HG02973 (cell line): ENCODE results near the gene OR4F15.

Experiments used
- ATAC-seq: cut with Tn5 transposase; IDR thresholded peaks from one replicate; pipeline ENCODE4 v1.9.1; 2021; ENCODE audit warnings: moderate library complexity; ENCODE audit not compliant: unreplicated experiment

Gene OR4F15

GRCh38 chr15:101803676-101804075, 8.3 kb upstream of the OR4F15 start:
- ATAC-seq = no peak

- no peak for ATAC-seq
These were observed 7.6 kb upstream of the OR4F15 start for GRCh38 chr15:101804375-101804774.

GRCh38 chr15:101804941-101805340, 7.1 kb upstream of the OR4F15 start:
- no peak for ATAC-seq

GRCh38 chr15:101805605-101806345, 6.2 kb upstream of the OR4F15 start:
- ATAC-seq = no peak

- no peak for ATAC-seq
These were observed 4.6 kb upstream of the OR4F15 start for GRCh38 chr15:101807345-101807945.

- no peak for ATAC-seq
These were observed 3.8 kb upstream of the OR4F15 start for GRCh38 chr15:101808201-101808600.

- no peak for ATAC-seq
These were observed 1.5 kb upstream of the OR4F15 start for GRCh38 chr15:101810456-101810855.

- no peak for ATAC-seq
These were observed 1.1 kb upstream of the OR4F15 start for GRCh38 chr15:101810876-101811275.

GRCh38 chr15:101813803-101814534, 2.0 kb downstream of the OR4F15 start:
- ATAC-seq = no peak

- no peak for ATAC-seq
These were observed 8.8 kb downstream of the OR4F15 start for GRCh38 chr15:101820781-101821180.

GRCh38 chr15:101827257-101827656, 15.3 kb downstream of the OR4F15 start:
- no peak for ATAC-seq

GRCh38 chr15:101828774-101829173, 16.8 kb downstream of the OR4F15 start:
- ATAC-seq = no peak

GRCh38 chr15:101841656-101842055, 29.7 kb downstream of the OR4F15 start:
- ATAC-seq = no peak

GRCh38 chr15:101844916-101845315, 32.9 kb downstream of the OR4F15 start:
- ATAC-seq = no peak

- ATAC-seq = no peak
These were observed 40.4 kb downstream of the OR4F15 start for GRCh38 chr15:101852356-101852755.
